DND-41 (cell line): ENCODE results near the gene SCNN1B.

Source experiments
- CTCF ChIP-seq: IDR thresholded peaks from 2 replicates; pipeline ENCODE4 v1.5.1; 2012; ENCODE audit warnings: borderline replicate concordance, low read length, moderate library complexity, mild to moderate bottlenecking; ENCODE audit not compliant: poor library complexity, severe bottlenecking; ENCODE audit errors: extremely low read depth
- EZH2 ChIP-seq: IDR thresholded peaks from 3 replicates; pipeline ENCODE4 v1.6.1; 2012; ENCODE audit warnings: borderline replicate concordance, low read depth, mild to moderate bottlenecking, moderate library complexity, low read length, inconsistent platforms; ENCODE audit not compliant: severe bottlenecking

- TF ChIP-seq CTCF (no peak), EZH2 (no peak)
Measured at GRCh38 chr16:23333831-23334456, 31.8 kb downstream of the SCNN1B start.
